HCT116 (cell line): ENCODE data around the gene PRKAB2. TPM values are rescaled to one million over a fixed set of nuclear protein-coding genes. Genes with fewer than 3 reads are reported as not detected.
"Not testable (repeated sequence)": the region's sequence is repeated elsewhere in the genome, so short reads cannot be mapped to it uniquely, and the experiment has no call there.

Experiments
- ATAC-seq: fragments of 200-7000 bp; cut with Tn5 transposase; 2 replicates; pipeline ENCODE4 v1.9.1; 2020; ENCODE audit warnings: mild to moderate bottlenecking, moderate library complexity
- BruUV-seq: library from RNA; stranded (reverse); fragments of 400-500 nt; replicated peaks from 2 replicates; lab custom pipeline; 2021; lab: Mats Ljungman, UMichigan
- CTCF ChIA-PET: fragments of 300-600 bp; sonication (Branson Sonifier 250); formaldehyde crosslinking; loops from one replicate; lab custom pipeline; 2021; ENCODE audit warnings: antibody characterized with exemption; lab: Charles Lee
- POLR2A ChIA-PET: fragments of 300-600, 350-600 bp; sonication (Branson Sonifier 250); formaldehyde crosslinking; loops from one replicate; lab custom pipeline; 2021; ENCODE audit warnings: antibody characterized with exemption; lab: Charles Lee
- RAD21 ChIA-PET, 2 experiments: fragments of 300-600 bp; sonication (Branson Sonifier 250); formaldehyde crosslinking; loops; one replicate each; lab custom pipeline; 2023; ENCODE audit warnings: low total read pairs in 2 of 2; ENCODE audit not compliant: uncharacterized antibody in 2 of 2, unreplicated experiment in 2 of 2, low non-redundant PET in 1 of 2; lab: Charles Lee
- DNase-seq: peaks from one replicate; pipeline ENCODE4 v3.0.0-alpha.2; 2010; ENCODE audit warnings: low read depth, low spot score
- H2AFZ ChIP-seq: fragments of 200-600 bp; shearing (Covaris generic), sonication (generic); 2 replicates; pipeline ENCODE4 v1.6.1; 2017; ENCODE audit warnings: low read depth, mixed run types, mixed read lengths, antibody characterized with exemption, low read length; ENCODE audit not compliant: poor library complexity, severe bottlenecking
- H3K27ac ChIP-seq: 2 replicates; pipeline ENCODE4 v1.5.1; 2012; ENCODE audit warnings: low read depth, low read length
- H3K27me3 ChIP-seq: fragments of 200-600 bp; sonication (generic); 2 replicates; pipeline ENCODE4 v1.6.1; 2016; ENCODE audit warnings: mixed run types, low read length, mixed read lengths; ENCODE audit not compliant: insufficient read depth
- H3K36me3 ChIP-seq, 2 experiments: fragments of 200-500 bp in 1 of 2; fragments of 200-600 bp in 1 of 2; sonication (Bioruptor generic) in 1 of 2; sonication (generic) in 1 of 2; 2 replicates each; pipeline versions ENCODE4 v1.5.1 to v1.6.1; 2014 to 2016; ENCODE audit warnings: low read length in 2 of 2, inconsistent platforms in 1 of 2, mixed read lengths in 1 of 2, mixed run types in 1 of 2; ENCODE audit not compliant: insufficient read depth in 2 of 2, control insufficient read depth in 1 of 2
- H3K4me1 ChIP-seq, 2 experiments: fragments of 200-600 bp in 1 of 2; sonication (generic) in 1 of 2; 2 replicates each; pipeline versions ENCODE4 v1.5.1 to v1.6.1; 2012 to 2017; ENCODE audit warnings: low read length in 2 of 2, inconsistent platforms in 1 of 2, mild to moderate bottlenecking in 1 of 2, mixed read lengths in 1 of 2, mixed run types in 1 of 2, moderate library complexity in 1 of 2; ENCODE audit not compliant: insufficient read depth in 2 of 2, control insufficient read depth in 1 of 2
- H3K4me2 ChIP-seq: fragments of 200-600 bp; sonication (generic); 2 replicates; pipeline ENCODE4 v1.6.1; 2017; ENCODE audit warnings: mixed run types, low read length, mixed read lengths
- H3K4me3 ChIP-seq, 2 experiments: fragments of 200-600 bp in 1 of 2; sonication (generic) in 1 of 2; replicated peaks in 1 of 2; 2 replicates each; pipeline ENCODE4 v1.5.1; 2011 to 2016; ENCODE audit warnings: low read length in 2 of 2, control low read depth in 1 of 2, low read depth in 1 of 2, mild to moderate bottlenecking in 1 of 2, mixed read lengths in 1 of 2, mixed run types in 1 of 2
- H3K79me2 ChIP-seq: fragments of 200-600 bp; sonication (generic); 2 replicates; pipeline ENCODE4 v1.6.1; 2017; ENCODE audit warnings: mild to moderate bottlenecking, mixed run types, low read length, moderate library complexity, mixed read lengths; ENCODE audit not compliant: insufficient read depth
- H3K9ac ChIP-seq: fragments of 200-600 bp; sonication (generic); 2 replicates; pipeline ENCODE4 v1.6.1; 2016; ENCODE audit warnings: low read length, mixed read lengths
- H3K9me2 ChIP-seq: fragments of 200-600 bp; sonication (generic), shearing (Covaris generic); 2 replicates; pipeline ENCODE4 v1.6.1; 2017; ENCODE audit warnings: mixed run types, mild to moderate bottlenecking, moderate library complexity; ENCODE audit not compliant: insufficient read depth
- H3K9me3 ChIP-seq, 2 experiments: fragments of 200-500 bp in 1 of 2; fragments of 200-600 bp in 1 of 2; sonication (Bioruptor generic) in 1 of 2; sonication (generic) in 1 of 2; 2 replicates each; pipeline ENCODE4 v1.6.1; 2014 to 2017; ENCODE audit warnings: low read length in 2 of 2, mixed read lengths in 2 of 2, inconsistent platforms in 1 of 2, low read depth in 1 of 2, mild to moderate bottlenecking in 1 of 2, mixed run types in 1 of 2, moderate library complexity in 1 of 2; ENCODE audit not compliant: control insufficient read depth in 1 of 2, insufficient read depth in 1 of 2
- H4K20me1 ChIP-seq: fragments of 200-600 bp; sonication (generic), shearing (Covaris generic); 2 replicates; pipeline ENCODE4 v1.6.1; 2017; ENCODE audit warnings: mixed run types, mild to moderate bottlenecking, moderate library complexity; ENCODE audit not compliant: insufficient read depth
- CBX3 ChIP-seq: IDR thresholded peaks from 2 replicates; pipeline ENCODE4 v1.6.1; 2012; ENCODE audit warnings: low read depth
- CEBPB ChIP-seq: IDR thresholded peaks from 2 replicates; pipeline ENCODE4 v1.6.1; 2012; ENCODE audit warnings: low read depth
- CTCF ChIP-seq, 3 experiments: fragments of 200-600 bp in 1 of 3; sonication (generic) in 1 of 3; IDR thresholded peaks in 2 of 3; conservative IDR thresholded peaks in 1 of 3; 2 replicates each; pipeline ENCODE4 v1.5.1; 2012 to 2017; ENCODE audit warnings: low read depth in 2 of 3, low read length in 2 of 3, antibody characterized with exemption in 1 of 3, borderline replicate concordance in 1 of 3, control low read depth in 1 of 3, mild to moderate bottlenecking in 1 of 3, mixed read lengths in 1 of 3, mixed run types in 1 of 3, moderate library complexity in 1 of 3; ENCODE audit not compliant: insufficient read depth in 1 of 3
- EGR1 ChIP-seq: IDR thresholded peaks from 2 replicates; pipeline ENCODE4 v1.6.1; 2012; ENCODE audit warnings: low read depth
- ELF1 ChIP-seq: IDR thresholded peaks from 2 replicates; pipeline ENCODE4 v1.6.1; 2012; ENCODE audit warnings: low read depth, borderline replicate concordance
- EZH2 ChIP-seq: fragments of 200-600 bp; sonication (generic); IDR thresholded peaks from 2 replicates; pipeline ENCODE4 v1.6.1; 2017; ENCODE audit warnings: antibody characterized with exemption, mixed run types
- EZH2phosphoT487 ChIP-seq: fragments of 200-600 bp; IDR thresholded peaks from 2 replicates; pipeline ENCODE4 v1.6.1; 2018; ENCODE audit warnings: antibody characterized with exemption, borderline replicate concordance
- FOSL1 ChIP-seq: IDR thresholded peaks from 2 replicates; pipeline ENCODE4 v1.6.1; 2012; ENCODE audit warnings: low read depth
- POLR2A ChIP-seq: IDR thresholded peaks from 2 replicates; pipeline ENCODE4 v1.7.0; 2011; ENCODE audit warnings: borderline replicate concordance; ENCODE audit not compliant: insufficient read depth, insufficient read length; ENCODE audit errors: extremely low read depth
- POLR2AphosphoS5 ChIP-seq: IDR thresholded peaks from 2 replicates; pipeline ENCODE4 v1.6.1; 2011; ENCODE audit warnings: mild to moderate bottlenecking, low read depth, low read length, moderate library complexity
- SIN3A ChIP-seq: IDR thresholded peaks from 2 replicates; pipeline ENCODE4 v1.6.1; 2012; ENCODE audit warnings: low read depth
- SP1 ChIP-seq: IDR thresholded peaks from 2 replicates; pipeline ENCODE4 v1.6.1; 2012; ENCODE audit warnings: low read depth
- SRF ChIP-seq: IDR thresholded peaks from 2 replicates; pipeline ENCODE4 v1.6.1; 2012; ENCODE audit warnings: low read depth
- YY1 ChIP-seq: IDR thresholded peaks from 2 replicates; pipeline ENCODE4 v1.6.1; 2011; ENCODE audit warnings: low read length, low read depth, moderate library complexity, mild to moderate bottlenecking; ENCODE audit not compliant: insufficient replicate concordance; ENCODE audit errors: extremely low read depth
- ZBTB33 ChIP-seq: IDR thresholded peaks from 2 replicates; pipeline ENCODE4 v1.6.1; 2011; ENCODE audit warnings: mild to moderate bottlenecking, low read length, moderate library complexity; ENCODE audit not compliant: insufficient replicate concordance; ENCODE audit errors: extremely low read depth
- ZFX ChIP-seq: fragments of 450-650 bp; IDR thresholded peaks from 2 replicates; pipeline ENCODE4 v1.6.1; 2017
- intact Hi-C: fragments of 100-400 bp; cut with micrococcal nuclease; formaldehyde crosslinking; loops from 2 replicates; pipeline ENCODE4 v1.10.0; 2022
- total RNA-seq: library from RNA; stranded (reverse); gene quantifications from one replicate; pipeline ENCODE4 v1.2.1, GENCODE V29; 2021; ENCODE audit not compliant: unreplicated experiment

Gene PRKAB2
- total RNA-seq, 1 experiment from 2014 or later, result 10.9 TPM

- Histone ChIP-seq H3K27me3 (peaks cover 24% of the 10 kb centered on the region), H3K4me3 (no peak overlapping the region), H3K9me3 (no peaks in the 10 kb centered on the region), H4K20me1 (no peaks in the 10 kb centered on the region), H3K9ac (no peak overlapping the region), H3K9me2 (no peaks in the 10 kb centered on the region), H3K4me1 (no peaks in the 10 kb centered on the region), H3K4me2 (no peak overlapping the region), H3K36me3 (no peaks in the 10 kb centered on the region), H2AFZ (no peak overlapping the region), H3K79me2 (no peaks in the 10 kb centered on the region), H3K27ac (no peak overlapping the region)
- ChIA-PET RAD21 (no interaction called here), POLR2A (no interaction called here), CTCF (no interaction called here)
- TF ChIP-seq ZFX, result no peak
- TF ChIP-seq POLR2A, result no peak
- TF ChIP-seq POLR2AphosphoS5, result no peak
- no peak for TF ChIP-seq EZH2phosphoT487
- no peak for TF ChIP-seq EZH2
- TF ChIP-seq CEBPB, result no peak
- TF ChIP-seq ZBTB33, result no peak
- TF ChIP-seq FOSL1, result no peak
- TF ChIP-seq SIN3A, result no peak
- no peak for TF ChIP-seq CTCF (IDR thresholded peaks at IDR 0.05 in 2 of 3, conservative IDR thresholded peaks at IDR 0.05 in 1 of 3; ENCODE audit: borderline replicate concordance in 1 of 3, insufficient read depth in 1 of 3, low read depth in 2 of 3, low read length in 2 of 3)
- TF ChIP-seq CBX3, result no peak
- no peak for TF ChIP-seq SRF
- no peak for TF ChIP-seq SP1
- no peak for TF ChIP-seq YY1
- no peak for TF ChIP-seq EGR1
- TF ChIP-seq ELF1, result no peak
- DNase-seq, result no peak
- no TSS peak for BruUV-seq
- no peak for ATAC-seq
- intact Hi-C loops, result no loop called here
Measured at GRCh38 chr1:147109041-147109440, 63.2 kb downstream of the PRKAB2 start.

GRCh38 chr1:147106407-147106881, 65.8 kb downstream of the PRKAB2 start:
- CTCF ChIA-PET, ATAC-seq, H3K79me2 ChIP-seq, intact Hi-C loops, BruUV-seq, H2AFZ ChIP-seq, H3K9me2 ChIP-seq, RAD21 ChIA-PET, H3K9ac ChIP-seq, H3K4me1 ChIP-seq, H3K4me3 ChIP-seq, DNase-seq, H4K20me1 ChIP-seq, H3K36me3 ChIP-seq, H3K9me3 ChIP-seq, H3K4me2 ChIP-seq, POLR2A ChIA-PET, H3K27ac ChIP-seq: not testable (repeated sequence)
- peaks cover 24% of the 10 kb centered on the region for H3K27me3 ChIP-seq
